Peyer's patch (tissue), 4 donors: ENCODE results near the gene KIF6.

Source experiments
- CTCF ChIP-seq, 6 experiments: fragments of 450-650 bp in 4 of 6; fragments of 200-600 bp in 2 of 6; sonication (generic) in 1 of 6; IDR thresholded peaks; one replicate each; pipeline ENCODE4 v1.5.1; 2017 to 2019; ENCODE audit warnings: antibody characterized with exemption in 6 of 6, mild to moderate bottlenecking in 3 of 6, moderate library complexity in 1 of 6
- POLR2A ChIP-seq, 2 donors: fragments of 450-650 bp; IDR thresholded peaks; one replicate each; pipeline ENCODE4 v1.5.1; 2017; ENCODE audit warnings: antibody characterized with exemption in 2 of 2, mild to moderate bottlenecking in 2 of 2, moderate library complexity in 2 of 2

GRCh38 chr6:39426073-39426456 lies 299.1 kb downstream of the KIF6 start:
- no peak for TF ChIP-seq CTCF (IDR thresholded peaks at IDR 0.05)
- no peak for TF ChIP-seq POLR2A (IDR thresholded peaks at IDR 0.05)
